Common myeloid progenitor, CD34-positive (primary cell): ENCODE results near the gene RARG.

Source experiments
- CTCF ChIA-PET: fragments of 350-600 bp; sonication (Branson Sonifier 250); formaldehyde crosslinking; loops from one replicate; lab custom pipeline; 2021; ENCODE audit warnings: antibody characterized with exemption; lab: Charles Lee
- POLR2A ChIA-PET: fragments of 350-600 bp; sonication (Branson Sonifier 250); formaldehyde crosslinking; loops from one replicate; lab custom pipeline; 2021; ENCODE audit warnings: antibody characterized with exemption; lab: Charles Lee
- DNase-seq, 3 donors: peaks; one replicate each; pipeline versions ENCODE4 v3.0.0 to v3.0.0-alpha.2; 2013
- H3K27ac ChIP-seq, 2 experiments: 1 replicate in 1 of 2; 2 replicates in 1 of 2; pipeline ENCODE4 v1.7.0; 2013; ENCODE audit warnings: inconsistent platforms in 2 of 2, low read length in 2 of 2, mild to moderate bottlenecking in 2 of 2, low read depth in 1 of 2, moderate library complexity in 1 of 2; ENCODE audit not compliant: severe bottlenecking in 2 of 2, insufficient read depth in 1 of 2, poor library complexity in 1 of 2
- H3K27me3 ChIP-seq, 5 experiments: replicated peaks in 2 of 5; 1 replicate in 3 of 5; 2 replicates in 2 of 5; pipeline versions ENCODE4 v1.6.1 to v1.7.0; 2013; ENCODE audit warnings: low read length in 4 of 5, mild to moderate bottlenecking in 2 of 5, moderate library complexity in 2 of 5, inconsistent platforms in 1 of 5; ENCODE audit not compliant: insufficient read depth in 5 of 5, control insufficient read depth in 4 of 5
- H3K36me3 ChIP-seq, 4 experiments: 1 replicate in 2 of 4; 2 replicates in 2 of 4; pipeline versions ENCODE4 v1.6.1 to v1.7.0; 2013; ENCODE audit warnings: low read length in 3 of 4, control low read depth in 1 of 4, mild to moderate bottlenecking in 1 of 4; ENCODE audit not compliant: control insufficient read depth in 4 of 4, insufficient read depth in 4 of 4
- H3K4me1 ChIP-seq, 4 experiments: 1 replicate in 3 of 4; 2 replicates in 1 of 4; pipeline versions ENCODE4 v1.6.1 to v1.7.1; 2013; ENCODE audit warnings: low read length in 3 of 4, mild to moderate bottlenecking in 3 of 4, control low read depth in 1 of 4, inconsistent platforms in 1 of 4, moderate library complexity in 1 of 4; ENCODE audit not compliant: control insufficient read depth in 4 of 4, insufficient read depth in 4 of 4; ENCODE audit errors: control extremely low read depth in 1 of 4
- H3K4me3 ChIP-seq, 7 experiments: 1 replicate in 4 of 7; 2 replicates in 3 of 7; pipeline versions ENCODE4 v1.5.1 to v1.7.0; 2013; ENCODE audit warnings: mild to moderate bottlenecking in 7 of 7, low read length in 6 of 7, moderate library complexity in 6 of 7, inconsistent platforms in 2 of 7, low read depth in 2 of 7, control low read depth in 1 of 7; ENCODE audit not compliant: insufficient read depth in 4 of 7, control insufficient read depth in 1 of 7; ENCODE audit errors: extremely low read depth in 1 of 7
- H3K9me3 ChIP-seq, 5 experiments: 1 replicate in 4 of 5; 2 replicates in 1 of 5; pipeline versions ENCODE4 v1.6.1 to v1.7.1; 2013; ENCODE audit warnings: low read length in 4 of 5, mild to moderate bottlenecking in 2 of 5, inconsistent platforms in 1 of 5, low read depth in 1 of 5, moderate library complexity in 1 of 5; ENCODE audit not compliant: control insufficient read depth in 4 of 5, insufficient read depth in 2 of 5; ENCODE audit errors: control extremely low read depth in 1 of 5
- WGBS: methylation state at CpG from one replicate; pipeline ENCODE4 v1.1.5; 2013; ENCODE audit not compliant: insufficient coverage; 5-methylcytosine and 5-hydroxymethylcytosine counted together

RARG gene

GRCh38 chr12:53258541-53259539 lies 26.8 kb upstream of the RARG start:
- 19% methylated on average over 3 of the region's 7 CpGs for WGBS
- no peak for DNase-seq
- Histone ChIP-seq H3K27ac (no peak overlapping the region), H3K9me3 (no peaks in the 10 kb centered on the region), H3K36me3 (peaks cover 2 to 10% (median 7%) of the 10 kb centered on the region in 4 experiments), H3K4me3 (no peak overlapping the region), H3K4me1 (peaks cover 0 to 32% (median 8%) of the 10 kb centered on the region in 4 experiments), H3K27me3 (no peaks in the 10 kb centered on the region)
- ChIA-PET CTCF (interaction anchor here (1.1 to 20.5 kb wide), 4 partner anchors 9 to 44 kb away, joined by 3 to 299 read pairs (median 6); partner anchors contain the start of genes ESPL1 and ITGB7), POLR2A (no interaction called here)

DNA sequence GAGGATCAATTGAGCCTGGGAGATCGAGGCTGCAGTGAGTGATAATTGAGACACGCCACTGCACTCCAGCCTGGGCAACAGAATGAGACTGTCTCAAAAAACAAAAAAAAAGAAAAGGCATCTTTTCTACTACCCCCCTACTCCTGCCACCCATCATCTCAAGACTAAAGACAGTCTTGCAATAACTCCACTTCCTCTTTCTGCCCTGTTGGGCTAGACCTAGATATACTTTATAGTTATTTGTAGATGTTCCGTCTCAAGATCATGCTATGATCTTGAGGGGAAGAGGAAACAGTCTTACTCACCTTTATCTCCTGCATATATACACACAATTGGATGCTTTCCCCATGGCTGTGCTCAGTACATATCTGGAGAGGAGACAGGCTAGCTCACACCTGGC lies 24.0 kb upstream of the RARG start:
- Histone ChIP-seq H3K9me3 (no peaks in the 10 kb centered on the region), H3K4me3 (no peak overlapping the region), H3K36me3 (peaks cover 2 to 19% (median 12%) of the 10 kb centered on the region in 4 experiments), H3K4me1 (peaks cover 2 to 52% (median 27%) of the 10 kb centered on the region in 4 experiments), H3K27me3 (no peaks in the 10 kb centered on the region), H3K27ac (no peak overlapping the region)
- ChIA-PET CTCF (interaction anchor here (0.6 to 20.5 kb wide), 5 partner anchors 10 to 97 kb away, joined by 3 to 299 read pairs (median 3); partner anchors contain the start of gene ITGB7), POLR2A (no interaction called here)
- DNase-seq: peak in 2 of 3 donors; percentile 62 to 71
- WGBS: no CpG with 5 or more reads among the region's 3 CpGs

DNA sequence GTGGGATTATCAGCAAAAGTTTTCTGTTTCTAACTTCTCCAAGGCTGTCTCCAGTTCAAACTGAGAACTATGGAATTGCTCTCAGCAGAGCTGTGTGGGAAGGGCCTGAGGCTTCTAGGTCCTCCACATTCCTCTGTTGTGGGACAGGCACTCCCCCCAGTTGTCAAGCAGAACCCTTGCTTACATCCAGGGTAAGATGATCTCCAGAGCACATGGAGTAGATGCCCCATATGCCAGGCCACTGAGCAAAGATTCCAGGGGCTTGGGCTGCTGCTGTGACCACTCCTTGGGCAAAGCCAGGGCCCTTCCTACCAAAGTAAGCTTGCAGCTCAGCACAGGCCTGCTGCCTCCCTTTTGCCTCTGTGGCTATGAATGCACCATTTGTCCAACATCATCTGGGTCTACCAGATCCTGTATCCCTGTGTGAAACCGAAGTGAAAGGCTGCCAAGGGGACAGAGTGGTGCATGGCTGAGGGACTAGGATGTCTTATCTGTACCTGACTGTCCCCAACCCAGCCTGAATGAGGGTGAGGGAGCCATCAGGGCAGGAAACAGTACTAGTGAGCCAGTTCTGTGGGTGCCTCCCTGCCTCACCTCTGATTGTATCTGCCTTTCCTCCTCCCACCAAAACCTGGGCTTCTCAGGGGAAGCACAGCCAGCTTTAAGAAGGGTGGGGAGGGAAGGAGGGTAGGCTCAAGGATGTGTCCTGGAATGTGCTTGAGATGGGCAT lies 23.0 kb upstream of the RARG start:
- DNase-seq: no peak
- H3K27ac ChIP-seq: no peak overlapping the region
- no peak overlapping the region for H3K4me3 ChIP-seq
- peaks cover 2 to 19% (median 12%) of the 10 kb centered on the region in 4 experiments for H3K36me3 ChIP-seq
- CTCF ChIA-PET: interaction anchor here (0.6 to 4.7 kb wide), 9 partner anchors 12 to 90 kb away, joined by 3 to 83 read pairs (median 7); partner anchors contain the start of genes AAAS, ESPL1 and ZNF740
- no peaks in the 10 kb centered on the region for H3K27me3 ChIP-seq
- WGBS: 100% methylated on average over 1 of the region's 1 CpG
- no peaks in the 10 kb centered on the region for H3K9me3 ChIP-seq
- peaks cover 2 to 53% (median 27%) of the 10 kb centered on the region in 4 experiments for H3K4me1 ChIP-seq
- POLR2A ChIA-PET: no interaction called here

DNA sequence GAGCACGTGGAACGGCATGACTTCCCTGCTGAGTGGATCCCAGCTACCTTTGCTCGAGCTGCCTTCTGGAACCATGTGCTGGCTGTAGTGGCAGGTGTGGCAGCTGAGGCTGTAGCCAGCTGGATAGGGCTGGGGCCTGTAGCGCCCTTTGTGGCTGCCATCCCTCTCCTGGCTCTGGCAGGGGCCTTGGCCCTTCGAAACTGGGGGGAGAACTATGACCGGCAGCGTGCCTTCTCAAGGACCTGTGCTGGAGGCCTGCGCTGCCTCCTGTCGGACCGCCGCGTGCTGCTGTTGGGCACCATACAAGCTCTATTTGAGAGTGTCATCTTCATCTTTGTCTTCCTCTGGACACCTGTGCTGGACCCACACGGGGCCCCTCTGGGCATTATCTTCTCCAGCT lies 21.3 kb upstream of the RARG start:
- Histone ChIP-seq H3K27ac (no peak overlapping the region), H3K4me3 (peak overlapping the region in 3 of 7 experiments; percentile 59 to 92 (median 87)), H3K9me3 (no peaks in the 10 kb centered on the region), H3K27me3 (no peaks in the 10 kb centered on the region), H3K36me3 (peaks cover 2 to 19% (median 12%) of the 10 kb centered on the region in 4 experiments), H3K4me1 (peaks cover 2 to 42% (median 23%) of the 10 kb centered on the region in 4 experiments)
- ChIA-PET CTCF (interaction anchor here (0.8 to 4.7 kb wide), 13 partner anchors 9 to 95 kb away, joined by 3 to 83 read pairs (median 6); partner anchors contain the start of gene ESPL1), POLR2A (no interaction called here)
- DNase-seq: no peak
- WGBS: 98% methylated on average over 12 of the region's 13 CpGs

DNA sequence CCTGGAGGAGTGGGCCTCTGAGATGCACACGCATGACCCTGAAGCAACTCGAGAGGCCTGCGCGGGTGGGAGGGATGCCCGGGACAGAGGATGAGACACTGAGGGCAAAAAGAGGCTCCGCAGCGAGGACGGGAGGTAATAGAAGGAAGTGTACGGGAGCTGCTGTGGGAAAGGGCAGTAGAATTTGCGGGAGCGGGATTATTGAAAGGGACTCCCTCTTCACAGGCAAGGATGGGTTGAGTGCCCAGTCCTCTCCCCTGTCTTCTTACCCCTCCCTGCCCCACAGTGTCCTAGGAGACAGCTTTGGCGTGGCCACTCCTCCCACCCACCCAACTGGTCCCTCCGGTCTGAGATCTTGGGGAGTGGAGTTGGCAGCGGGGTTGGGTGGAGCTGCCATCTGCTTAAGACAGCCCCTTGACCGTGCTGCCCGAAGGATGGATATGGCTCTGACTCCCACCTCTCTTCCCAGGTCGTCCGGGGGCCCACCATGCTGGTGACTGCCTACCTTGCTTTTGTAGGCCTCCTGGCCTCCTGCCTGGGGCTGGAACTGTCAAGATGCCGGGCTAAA lies 20.4 kb upstream of the RARG start:
- Histone ChIP-seq H3K4me3 (peak overlapping the region; percentile 59 to 92 (median 85)), H3K4me1 (peaks cover 2 to 42% (median 23%) of the 10 kb centered on the region in 4 experiments), H3K27ac (peak overlapping the region; percentile 50 to 81), H3K36me3 (peaks cover 2 to 19% (median 12%) of the 10 kb centered on the region in 4 experiments), H3K27me3 (no peaks in the 10 kb centered on the region), H3K9me3 (no peaks in the 10 kb centered on the region)
- WGBS: 22% methylated on average over 14 of the region's 19 CpGs
- CTCF ChIA-PET: interaction anchor here (0.9 to 4.7 kb wide), 7 partner anchors 10 to 43 kb away, joined by 3 to 83 read pairs (median 9); partner anchors contain the start of gene ESPL1
- POLR2A ChIA-PET: interaction anchor here (0.6 kb wide), 1 partner anchor 228 kb away, joined by 3 read pairs; no protein-coding TSS in a partner anchor
- DNase-seq: no peak
